HG02642 (cell line): ENCODE data around the gene ASXL3.

ENCODE experiments used
- ATAC-seq: cut with Tn5 transposase; IDR thresholded peaks from one replicate; pipeline ENCODE4 v1.9.1; 2021; ENCODE audit warnings: mild to moderate bottlenecking; ENCODE audit not compliant: unreplicated experiment, poor library complexity

Gene ASXL3

GRCh38 chr18:33781429-33781828 is 203.4 kb downstream of the ASXL3 start:
- ATAC-seq: no peak
